Nephron progenitor cell (in vitro differentiated cells): ENCODE results near the gene ZFP90.
A peak's percentile ranks its signal among the peaks of the same experiment; 100 is the strongest.

Source experiments
- DNase-seq: peaks from one replicate; pipeline ENCODE4 v3.0.0; 2021
- H3K27ac Mint-ChIP-seq: 2 replicates; pipeline ENCODE4 v1.8.0; 2021; ENCODE audit warnings: mild to moderate bottlenecking, moderate library complexity, mixed read lengths
- H3K27me3 Mint-ChIP-seq: 2 replicates; pipeline ENCODE4 v1.8.0; 2021; ENCODE audit warnings: mild to moderate bottlenecking, low read depth, mixed read lengths; ENCODE audit not compliant: poor library complexity
- H3K36me3 Mint-ChIP-seq: 2 replicates; pipeline ENCODE4 v1.8.0; 2021; ENCODE audit warnings: low read depth, mixed read lengths
- H3K4me1 Mint-ChIP-seq: 2 replicates; pipeline ENCODE4 v1.8.0; 2021; ENCODE audit warnings: mixed read lengths
- H3K4me3 Mint-ChIP-seq: 2 replicates; pipeline ENCODE4 v1.8.0; 2021; ENCODE audit warnings: mild to moderate bottlenecking, moderate library complexity, mixed read lengths
- H3K9me3 Mint-ChIP-seq: 2 replicates; pipeline ENCODE4 v1.8.0; 2021; ENCODE audit warnings: mild to moderate bottlenecking, moderate library complexity, mixed read lengths
- TF ChIP-seq, protein P1 (sequence below): fragments of 200-600 bp; sonication (generic); IDR thresholded peaks from 2 replicates; pipeline ENCODE4 v1.5.0; 2021; ENCODE audit warnings: antibody characterized with exemption

ZFP90 gene

DNA sequence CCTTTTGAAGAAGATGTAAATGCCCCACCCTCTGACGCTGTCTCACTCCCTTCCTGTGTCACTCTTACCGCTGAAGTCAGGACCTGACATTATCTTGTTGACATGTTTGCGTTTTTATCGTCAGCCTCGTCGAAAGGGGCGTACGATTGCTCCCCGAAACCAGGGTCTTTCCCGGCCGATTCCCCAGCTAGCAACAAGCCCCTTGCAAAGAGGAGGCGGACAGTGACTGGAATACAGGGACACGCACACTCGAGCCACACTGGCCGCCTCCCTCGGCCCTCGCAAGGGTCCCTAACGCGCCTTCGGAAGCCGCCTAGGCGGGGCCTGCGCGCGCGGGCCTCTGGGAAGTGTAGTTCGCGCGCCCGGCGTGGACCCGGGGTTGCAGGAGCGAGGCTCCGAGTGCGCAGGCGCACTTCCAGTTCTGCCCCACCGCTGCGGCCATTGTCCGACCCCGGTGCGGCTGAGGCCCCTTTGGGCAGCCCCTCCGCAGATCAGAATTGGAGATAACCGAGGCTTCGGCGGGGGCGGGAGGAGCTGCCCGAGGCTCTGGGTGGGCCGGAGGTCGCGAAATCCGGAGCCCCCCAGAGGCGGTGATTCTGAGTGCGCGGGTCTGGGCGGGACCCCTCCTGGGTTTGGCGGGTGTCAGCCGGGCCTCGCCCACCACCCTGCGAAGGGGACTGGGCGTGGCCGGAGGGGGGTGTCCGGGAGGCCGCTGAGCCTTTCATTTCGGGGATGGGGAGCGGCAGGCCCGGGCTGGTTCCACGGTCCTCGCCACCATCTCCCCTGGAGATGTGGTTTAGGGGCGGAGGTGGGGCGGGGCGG lies at the start of gene ZFP90:
ZFP90 (plus strand) TSS at position 412 of the 822 bp plus-strand sequence. CDS start 502 bp downstream, outside the sequence.
- TF ChIP-seq, protein P1, sequence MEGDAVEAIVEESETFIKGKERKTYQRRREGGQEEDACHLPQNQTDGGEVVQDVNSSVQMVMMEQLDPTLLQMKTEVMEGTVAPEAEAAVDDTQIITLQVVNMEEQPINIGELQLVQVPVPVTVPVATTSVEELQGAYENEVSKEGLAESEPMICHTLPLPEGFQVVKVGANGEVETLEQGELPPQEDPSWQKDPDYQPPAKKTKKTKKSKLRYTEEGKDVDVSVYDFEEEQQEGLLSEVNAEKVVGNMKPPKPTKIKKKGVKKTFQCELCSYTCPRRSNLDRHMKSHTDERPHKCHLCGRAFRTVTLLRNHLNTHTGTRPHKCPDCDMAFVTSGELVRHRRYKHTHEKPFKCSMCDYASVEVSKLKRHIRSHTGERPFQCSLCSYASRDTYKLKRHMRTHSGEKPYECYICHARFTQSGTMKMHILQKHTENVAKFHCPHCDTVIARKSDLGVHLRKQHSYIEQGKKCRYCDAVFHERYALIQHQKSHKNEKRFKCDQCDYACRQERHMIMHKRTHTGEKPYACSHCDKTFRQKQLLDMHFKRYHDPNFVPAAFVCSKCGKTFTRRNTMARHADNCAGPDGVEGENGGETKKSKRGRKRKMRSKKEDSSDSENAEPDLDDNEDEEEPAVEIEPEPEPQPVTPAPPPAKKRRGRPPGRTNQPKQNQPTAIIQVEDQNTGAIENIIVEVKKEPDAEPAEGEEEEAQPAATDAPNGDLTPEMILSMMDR: no peak
- Mint-ChIP-seq H3K36me3 (peaks cover 74% of the 10 kb centered on the region), H3K27ac (peak within 1 kb of the TSS; percentile 70), H3K9me3 (peaks cover 56% of the 10 kb centered on the region), H3K27me3 (no peaks in the 10 kb centered on the region), H3K4me3 (peak within 1 kb of the TSS; percentile 94), H3K4me1 (peaks cover 14% of the 10 kb centered on the region)
- peak; percentile 93 for DNase-seq

DNA sequence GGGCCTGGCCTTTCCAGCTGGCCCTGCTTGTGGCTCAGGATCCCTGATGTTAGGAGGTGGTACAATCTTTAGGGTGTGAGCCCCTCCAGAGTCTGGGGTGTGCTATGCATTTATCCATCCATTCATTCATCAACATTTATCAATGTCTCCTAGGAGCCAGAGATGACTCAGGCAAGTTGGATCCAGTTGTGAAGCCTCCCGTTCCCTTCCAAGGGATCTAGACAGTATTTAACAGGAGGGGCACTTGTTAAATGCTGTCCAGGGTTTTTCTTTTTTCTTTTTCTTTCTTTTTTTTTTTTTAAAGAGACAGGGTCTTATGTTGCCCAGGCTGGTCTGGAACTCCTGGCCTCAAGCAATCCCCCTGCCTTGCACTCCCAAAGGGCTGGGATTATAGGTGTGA lies 48.7 kb upstream of the ZFP90 start:
- TF ChIP-seq, protein P1: no peak
- H3K4me1 Mint-ChIP-seq: peaks cover 67% of the 10 kb centered on the region
- DNase-seq: no peak
- H3K4me3 Mint-ChIP-seq: no peak overlapping the region
- no peaks in the 10 kb centered on the region for H3K36me3 Mint-ChIP-seq
- peaks cover 10% of the 10 kb centered on the region for H3K9me3 Mint-ChIP-seq
- H3K27me3 Mint-ChIP-seq: peaks cover 4% of the 10 kb centered on the region
- no peak overlapping the region for H3K27ac Mint-ChIP-seq

- Mint-ChIP-seq H3K36me3 (no peaks in the 10 kb centered on the region), H3K4me3 (peak overlapping the region; percentile 74), H3K27ac (peak overlapping the region; percentile 91), H3K9me3 (peaks cover 10% of the 10 kb centered on the region), H3K4me1 (peaks cover 63% of the 10 kb centered on the region), H3K27me3 (peaks cover 4% of the 10 kb centered on the region)
- TF ChIP-seq, protein P1: no peak
- peak; percentile 22 for DNase-seq
Measured at GRCh38 chr16:68490829-68491575, 48.1 kb upstream of the ZFP90 start.

- peak overlapping the region; percentile 74 for H3K4me3 Mint-ChIP-seq
- H3K4me1 Mint-ChIP-seq: peaks cover 57% of the 10 kb centered on the region
- H3K27me3 Mint-ChIP-seq: peaks cover 4% of the 10 kb centered on the region
- TF ChIP-seq, protein P1: no peak
- H3K9me3 Mint-ChIP-seq: peaks cover 10% of the 10 kb centered on the region
- H3K27ac Mint-ChIP-seq: peak overlapping the region; percentile 91
- no peak for DNase-seq
- H3K36me3 Mint-ChIP-seq: no peaks in the 10 kb centered on the region
Measured at GRCh38 chr16:68491576-68491950, 47.5 kb upstream of the ZFP90 start.

DNA sequence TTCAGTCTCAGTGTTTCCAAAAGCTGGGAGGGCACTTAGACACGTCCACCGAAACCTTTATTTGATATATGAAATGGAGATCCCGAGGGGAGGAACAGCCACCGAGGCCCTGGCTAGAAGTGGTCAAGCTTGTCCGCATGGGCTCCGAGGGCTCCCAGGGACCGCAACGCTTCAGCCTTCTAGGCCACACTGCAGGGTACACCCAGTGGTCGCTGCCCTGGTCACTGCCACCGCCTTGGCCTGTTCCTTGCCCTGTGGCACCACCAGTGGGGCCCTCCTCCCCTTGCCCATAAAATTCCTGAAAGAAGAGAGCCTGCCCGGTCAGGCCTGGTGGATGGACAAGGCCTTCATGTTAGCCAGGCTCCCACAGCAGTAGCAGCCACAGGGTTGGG lies 46.9 kb upstream of the ZFP90 start:
- Mint-ChIP-seq H3K36me3 (no peaks in the 10 kb centered on the region), H3K27ac (peak overlapping the region; percentile 91), H3K4me1 (peaks cover 51% of the 10 kb centered on the region), H3K9me3 (peaks cover 10% of the 10 kb centered on the region), H3K4me3 (no peak overlapping the region), H3K27me3 (peaks cover 4% of the 10 kb centered on the region)
- TF ChIP-seq, protein P1: no peak
- DNase-seq: no peak
